ENCODE results near the gene BPIFB3.

Gene BPIFB3

GRCh38 chr20:33063271-33063670 is 9.6 kb downstream of the BPIFB3 start:
- no peak for DNase-seq (ENCODE audit: low read depth)

GRCh38 chr20:33064572-33065287 is 11.0 kb downstream of the BPIFB3 start:
- DNase-seq (ENCODE audit: low read depth), result no peak

- DNase-seq (ENCODE audit: low read depth), result no peak
Measured at GRCh38 chr20:33065785-33066184, 12.1 kb downstream of the BPIFB3 start.

GRCh38 chr20:33067806-33068205 is 14.1 kb downstream of the BPIFB3 start:
- no peak for DNase-seq (ENCODE audit: low read depth)

GRCh38 chr20:33068251-33068939 is 14.7 kb downstream of the BPIFB3 start:
- DNase-seq (ENCODE audit: low read depth), result no peak

- DNase-seq (ENCODE audit: low read depth), result no peak
Measured at GRCh38 chr20:33069673-33070072, 16.0 kb downstream of the BPIFB3 start.

GRCh38 chr20:33070111-33071053 is 16.7 kb downstream of the BPIFB3 start:
- no peak for DNase-seq (ENCODE audit: low read depth)

- DNase-seq (ENCODE audit: low read depth), result no peak
Measured at GRCh38 chr20:33071198-33071597, 17.5 kb downstream of the BPIFB3 start.

GRCh38 chr20:33072362-33072761 is 18.7 kb downstream of the BPIFB3 start:
- no peak for DNase-seq (ENCODE audit: low read depth)

- DNase-seq (ENCODE audit: low read depth), result no peak
Measured at GRCh38 chr20:33072813-33073212, 19.1 kb downstream of the BPIFB3 start.

- no peak for DNase-seq (ENCODE audit: low read depth)
Measured at GRCh38 chr20:33074675-33075074, 21.0 kb downstream of the BPIFB3 start.

GRCh38 chr20:33075281-33075680 is 21.6 kb downstream of the BPIFB3 start:
- no peak for DNase-seq (ENCODE audit: low read depth)

GRCh38 chr20:33076662-33077372 is 23.1 kb downstream of the BPIFB3 start:
- no peak for DNase-seq (ENCODE audit: low read depth)

GRCh38 chr20:33079259-33079658 is 25.6 kb downstream of the BPIFB3 start, which contains the start of gene BPIFB4:
Gene BPIFB4 (plus strand): TSS chr20:33079643. CDS start chr20:33081527, 1,884 bp downstream.
- DNase-seq (ENCODE audit: low read depth), result no peak

- no peak for DNase-seq (ENCODE audit: low read depth)
Measured at GRCh38 chr20:33081411-33082154, 27.9 kb downstream of the BPIFB3 start.

GRCh38 chr20:33082546-33082945 is 28.8 kb downstream of the BPIFB3 start:
- DNase-seq (ENCODE audit: low read depth), result no peak

- DNase-seq (ENCODE audit: low read depth), result no peak
Measured at GRCh38 chr20:33083544-33084340, 30.0 kb downstream of the BPIFB3 start.

GRCh38 chr20:33084722-33085121 is 31.0 kb downstream of the BPIFB3 start:
- no peak for DNase-seq (ENCODE audit: low read depth)

- DNase-seq (ENCODE audit: low read depth), result no peak
Measured at GRCh38 chr20:33086052-33086722, 32.5 kb downstream of the BPIFB3 start.

- no peak for DNase-seq (ENCODE audit: low read depth)
Measured at GRCh38 chr20:33091147-33091546, 37.4 kb downstream of the BPIFB3 start.

All from stimulated activated CD4-positive, alpha-beta T cell treated with anti-CD3 and anti-CD28 coated beads, Interleukin-2, amount 100 ng/mL, for 4 hours (primary cell).